CD14-positive monocyte (primary cell): ENCODE measurements around the gene PTGIR. TPM values are rescaled to one million over a fixed set of nuclear protein-coding genes. Genes with fewer than 3 reads are reported as not detected.

Experiments
- DNase-seq, 3 donors: peaks; one replicate each; pipeline ENCODE4 v3.0.0-alpha.2; 2011 to 2022
- H2AFZ ChIP-seq: 2 replicates; pipeline ENCODE4 v1.6.0; 2012; ENCODE audit warnings: mild to moderate bottlenecking, low read depth, low read length, inconsistent platforms; ENCODE audit not compliant: insufficient read depth, poor library complexity, severe bottlenecking
- H3K27ac ChIP-seq, 2 donors: 1 replicate in 1 of 2; 2 replicates in 1 of 2; pipeline ENCODE4 v1.5.1; 2012 to 2013; ENCODE audit warnings: low read length in 2 of 2, control low read depth in 1 of 2, inconsistent platforms in 1 of 2, low read depth in 1 of 2, mild to moderate bottlenecking in 1 of 2
- H3K27me3 ChIP-seq, 2 donors: one replicate each; pipeline versions ENCODE4 v1.6.0 to v1.6.1; 2011 to 2013; ENCODE audit warnings: low read length in 2 of 2; ENCODE audit not compliant: control insufficient read depth in 2 of 2, insufficient read depth in 2 of 2
- H3K36me3 ChIP-seq, 2 donors: replicated peaks in 1 of 2; 1 replicate in 1 of 2; 2 replicates in 1 of 2; pipeline versions ENCODE4 v1.5.1 to v1.6.1; 2012 to 2013; ENCODE audit warnings: low read length in 2 of 2, control low read depth in 1 of 2, inconsistent platforms in 1 of 2, mild to moderate bottlenecking in 1 of 2; ENCODE audit not compliant: insufficient read depth in 2 of 2, control insufficient read depth in 1 of 2
- H3K4me1 ChIP-seq, 2 donors: 1 replicate in 1 of 2; 2 replicates in 1 of 2; pipeline versions ENCODE4 v1.5.1 to v1.6.1; 2012 to 2013; ENCODE audit warnings: low read length in 2 of 2, control low read depth in 1 of 2, inconsistent platforms in 1 of 2, mild to moderate bottlenecking in 1 of 2, moderate library complexity in 1 of 2; ENCODE audit not compliant: insufficient read depth in 2 of 2, control insufficient read depth in 1 of 2
- H3K4me2 ChIP-seq: replicated peaks from 2 replicates; pipeline ENCODE3; 2012; ENCODE audit warnings: low read length, moderate library complexity, mild to moderate bottlenecking; ENCODE audit not compliant: poor library complexity, severe bottlenecking; ENCODE audit errors: extremely low read depth
- H3K4me3 ChIP-seq, 3 experiments: fragments of 200-600 bp in 1 of 3; sonication (generic) in 1 of 3; replicated peaks in 1 of 3; 1 replicate in 2 of 3; 2 replicates in 1 of 3; pipeline ENCODE4 v1.5.1; 2011 to 2013; ENCODE audit warnings: low read length in 3 of 3, mild to moderate bottlenecking in 3 of 3, control low read depth in 2 of 3, low read depth in 2 of 3, inconsistent platforms in 1 of 3, moderate library complexity in 1 of 3
- H3K79me2 ChIP-seq: 2 replicates; pipeline ENCODE4 v1.6.0; 2012; ENCODE audit warnings: mild to moderate bottlenecking, control low read depth, inconsistent platforms, low read length, moderate library complexity; ENCODE audit not compliant: insufficient read depth
- H3K9ac ChIP-seq: 2 replicates; pipeline ENCODE4 v1.6.0; 2017; ENCODE audit warnings: low read length, mild to moderate bottlenecking; ENCODE audit not compliant: insufficient read depth, poor library complexity, severe bottlenecking
- H3K9me3 ChIP-seq, 2 donors: replicated peaks in 1 of 2; 1 replicate in 1 of 2; 2 replicates in 1 of 2; pipeline versions ENCODE4 v1.5.1 to v1.6.1; 2012 to 2013; ENCODE audit warnings: low read length in 2 of 2, control low read depth in 1 of 2; ENCODE audit not compliant: control insufficient read depth in 1 of 2, insufficient read depth in 1 of 2
- H4K20me1 ChIP-seq: 2 replicates; pipeline ENCODE4 v1.6.0; 2012; ENCODE audit warnings: mild to moderate bottlenecking, low read length, control low read depth, moderate library complexity; ENCODE audit not compliant: insufficient read depth
- H3K27ac Mint-ChIP-seq, 7 donors: one replicate each; pipeline ENCODE4 v1.8.0; 2020; ENCODE audit warnings: mild to moderate bottlenecking in 7 of 7, mixed read lengths in 7 of 7, moderate library complexity in 6 of 7, inconsistent platforms in 2 of 7
- H3K27me3 Mint-ChIP-seq, 3 donors: one replicate each; pipeline ENCODE4 v1.8.0; 2021 to 2022; ENCODE audit warnings: low read depth in 3 of 3, mild to moderate bottlenecking in 3 of 3, mixed read lengths in 3 of 3, moderate library complexity in 3 of 3, inconsistent platforms in 1 of 3
- H3K36me3 Mint-ChIP-seq, 2 donors: one replicate each; pipeline ENCODE4 v1.8.0; 2020; ENCODE audit warnings: mixed read lengths in 2 of 2, inconsistent platforms in 1 of 2, mild to moderate bottlenecking in 1 of 2
- H3K4me1 Mint-ChIP-seq: one replicate; pipeline ENCODE4 v1.8.0; 2020; ENCODE audit warnings: mild to moderate bottlenecking, mixed read lengths
- H3K4me3 Mint-ChIP-seq, 2 donors: one replicate each; pipeline ENCODE4 v1.8.0; 2020; ENCODE audit warnings: mild to moderate bottlenecking in 2 of 2, mixed read lengths in 2 of 2, moderate library complexity in 1 of 2
- H3K9me3 Mint-ChIP-seq, 7 donors: one replicate each; pipeline ENCODE4 v1.8.0; 2020 to 2022; ENCODE audit warnings: mixed read lengths in 7 of 7, mild to moderate bottlenecking in 6 of 7, moderate library complexity in 6 of 7, inconsistent platforms in 2 of 7
- CTCF ChIP-seq: fragments of 200-600 bp; IDR thresholded peaks from one replicate; pipeline ENCODE4 v1.8.0; 2022; ENCODE audit warnings: antibody characterized with exemption, mild to moderate bottlenecking
- WGBS: methylation state at CpG from one replicate; pipeline ENCODE4 v1.1.5; 2013; ENCODE audit warnings: missing lambda C conversion rate; ENCODE audit not compliant: insufficient coverage; 5-methylcytosine and 5-hydroxymethylcytosine counted together
- intact Hi-C, 2 donors: fragments of 100-400 bp; cut with micrococcal nuclease; formaldehyde crosslinking; loops; one replicate each; pipeline versions ENCODE4 v1.15.0 to v1.15.1; 2023
- polyA plus RNA-seq, 3 donors: library from polyadenylated mRNA; depleted of rRNA in 1 of 3; unstranded in 2 of 3; stranded (reverse) in 1 of 3; fragments of 300-500 nt in 2 of 3; fragments of >200 nt in 1 of 3; fragmentation: Illumina TruSeq in 2 of 3; gene quantifications; 1 replicate in 2 of 3; 2 replicates in 1 of 3; pipeline ENCODE4 v1.2.3, GENCODE V29; 2012 to 2021

PTGIR gene
- polyA plus RNA-seq, 3 donors, result 12.8 to 51.2 (median 14.1) TPM

- TF ChIP-seq CTCF, result no peak
- intact Hi-C loops, result no loop called here
- H3K27ac Mint-ChIP-seq, result no peak overlapping the region
- Histone ChIP-seq H3K4me1 (no peaks in the 10 kb centered on the region), H3K27me3 (no peaks in the 10 kb centered on the region), H3K9ac (no peak overlapping the region), H3K4me2 (no peak overlapping the region), H3K4me3 (no peak overlapping the region), H4K20me1 (no peaks in the 10 kb centered on the region), H3K27ac (no peak overlapping the region), H3K36me3 (no peaks in the 10 kb centered on the region), H3K9me3 (no peaks in the 10 kb centered on the region), H3K79me2 (no peaks in the 10 kb centered on the region), H2AFZ (no peak overlapping the region)
- H3K9me3 Mint-ChIP-seq, result peaks cover 3 to 8% (median 5%) of the 10 kb centered on the region in 7 donors
- DNase-seq, result no peak
- peaks cover 0 to 8% (median 3%) of the 10 kb centered on the region in 3 donors for H3K27me3 Mint-ChIP-seq
- no peaks in the 10 kb centered on the region for H3K36me3 Mint-ChIP-seq
- H3K4me3 Mint-ChIP-seq, result no peak overlapping the region
- H3K4me1 Mint-ChIP-seq, result no peaks in the 10 kb centered on the region
- WGBS, result no CpG with 5 or more reads among the region's 1 CpG
Observed at GRCh38 chr19:46585539-46585938, 39.4 kb downstream of the PTGIR start.

GRCh38 chr19:46580247-46580646 lies 44.6 kb downstream of the PTGIR start:
- Mint-ChIP-seq H3K27ac (no peak overlapping the region), H3K4me3 (no peak overlapping the region), H3K36me3 (peaks cover 3 to 4% of the 10 kb centered on the region in 2 donors), H3K4me1 (peaks cover 24% of the 10 kb centered on the region), H3K9me3 (peaks cover 16 to 23% (median 21%) of the 10 kb centered on the region in 7 donors), H3K27me3 (peaks cover 0 to 11% (median 0%) of the 10 kb centered on the region in 3 donors)
- Histone ChIP-seq H2AFZ (no peak overlapping the region), H3K4me1 (peaks cover 23 to 25% of the 10 kb centered on the region in 2 donors), H3K4me2 (no peak overlapping the region), H4K20me1 (no peaks in the 10 kb centered on the region), H3K9ac (no peak overlapping the region), H3K36me3 (no peaks in the 10 kb centered on the region), H3K27ac (no peak overlapping the region), H3K9me3 (peaks cover 7 to 10% of the 10 kb centered on the region in 2 donors), H3K27me3 (no peaks in the 10 kb centered on the region), H3K4me3 (no peak overlapping the region), H3K79me2 (no peaks in the 10 kb centered on the region)
- intact Hi-C loops, result no loop called here
- DNase-seq, result no peak
- whole genome bisulfite sequencing, result no CpG with 5 or more reads among the region's 2 CpGs
- no peak for TF ChIP-seq CTCF
